Transverse colon (tissue), 4 donors: ENCODE results near the gene CFAP61.
"Not testable (repeated sequence)": the region's sequence is repeated elsewhere in the genome, so short reads cannot be mapped to it uniquely, and the experiment has no call there.

Experiments used
- POLR2A ChIP-seq: fragments of 450-650 bp; IDR thresholded peaks from one replicate; pipeline ENCODE4 v1.6.1; 2016; ENCODE audit warnings: antibody characterized with exemption, mild to moderate bottlenecking, moderate library complexity
- POLR2AphosphoS5 ChIP-seq, 3 donors: sonication (generic); formaldehyde crosslinking; IDR thresholded peaks; one replicate each; pipeline ENCODE4 v1.6.1; 2016; ENCODE audit warnings: antibody characterized with exemption in 3 of 3
- TF ChIP-seq, protein P1 (sequence below), 5 experiments: fragments of 200-600 bp in 3 of 5; fragments of 450-650 bp in 2 of 5; sonication (generic) in 3 of 5; IDR thresholded peaks; 1 replicate in 2 of 5; 2 replicates in 3 of 5; pipeline ENCODE4 v1.5.1; 2016 to 2017; ENCODE audit warnings: antibody characterized with exemption in 5 of 5, inconsistent platforms in 3 of 5, mild to moderate bottlenecking in 2 of 5, moderate library complexity in 1 of 5

GRCh38 chr20:20244384-20244783, 192.1 kb downstream of the CFAP61 start:
- TF ChIP-seq, protein P1, sequence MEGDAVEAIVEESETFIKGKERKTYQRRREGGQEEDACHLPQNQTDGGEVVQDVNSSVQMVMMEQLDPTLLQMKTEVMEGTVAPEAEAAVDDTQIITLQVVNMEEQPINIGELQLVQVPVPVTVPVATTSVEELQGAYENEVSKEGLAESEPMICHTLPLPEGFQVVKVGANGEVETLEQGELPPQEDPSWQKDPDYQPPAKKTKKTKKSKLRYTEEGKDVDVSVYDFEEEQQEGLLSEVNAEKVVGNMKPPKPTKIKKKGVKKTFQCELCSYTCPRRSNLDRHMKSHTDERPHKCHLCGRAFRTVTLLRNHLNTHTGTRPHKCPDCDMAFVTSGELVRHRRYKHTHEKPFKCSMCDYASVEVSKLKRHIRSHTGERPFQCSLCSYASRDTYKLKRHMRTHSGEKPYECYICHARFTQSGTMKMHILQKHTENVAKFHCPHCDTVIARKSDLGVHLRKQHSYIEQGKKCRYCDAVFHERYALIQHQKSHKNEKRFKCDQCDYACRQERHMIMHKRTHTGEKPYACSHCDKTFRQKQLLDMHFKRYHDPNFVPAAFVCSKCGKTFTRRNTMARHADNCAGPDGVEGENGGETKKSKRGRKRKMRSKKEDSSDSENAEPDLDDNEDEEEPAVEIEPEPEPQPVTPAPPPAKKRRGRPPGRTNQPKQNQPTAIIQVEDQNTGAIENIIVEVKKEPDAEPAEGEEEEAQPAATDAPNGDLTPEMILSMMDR (IDR thresholded peaks at IDR 0.05): not testable (repeated sequence)
- TF ChIP-seq POLR2AphosphoS5 (IDR thresholded peaks at IDR 0.05); POLR2A: not testable (repeated sequence)
